Mucosa of descending colon (tissue), 3 donors: ENCODE measurements around the gene EIF4EBP3. TPM values are rescaled to one million over a fixed set of nuclear protein-coding genes. Genes with fewer than 3 reads are reported as not detected.
A peak's percentile ranks its signal among the peaks of the same experiment; 100 is the strongest.

Source experiments
- ATAC-seq: fragments of 200-7000 bp; cut with Tn5 transposase; one replicate; pipeline ENCODE4 v1.9.1; 2020; ENCODE audit warnings: mild to moderate bottlenecking, moderate library complexity
- DNase-seq, 3 donors: peaks; one replicate each; pipeline ENCODE4 v3.0.0-alpha.2; 2020
- H3K36me3 ChIP-seq: fragments of 200-600 bp; one replicate; pipeline ENCODE4 v1.8.0; 2021; ENCODE audit warnings: low read depth, mild to moderate bottlenecking
- H3K4me1 ChIP-seq: fragments of 200-600 bp; one replicate; pipeline ENCODE4 v1.8.0; 2021; ENCODE audit warnings: low read depth, mild to moderate bottlenecking
- H3K4me3 ChIP-seq: fragments of 200-600 bp; one replicate; pipeline ENCODE4 v1.8.0; 2021; ENCODE audit warnings: mild to moderate bottlenecking
- H3K9me3 ChIP-seq: fragments of 200-600 bp; one replicate; pipeline ENCODE4 v1.8.0; 2021; ENCODE audit warnings: mild to moderate bottlenecking
- intact Hi-C, 2 donors: fragments of 100-400 bp; cut with DNase I in 1 of 2; cut with micrococcal nuclease in 1 of 2; formaldehyde crosslinking; loops; one replicate each; pipeline versions ENCODE4 v1.11.0 to v1.11.1; 2022; cut with DNase I, micrococcal nuclease
- total RNA-seq, 3 donors: library from RNA; stranded (reverse); fragmentation: NEBNext Ultra II Directional in 2 of 3; extraction: Animal tissue kit (Norgen Biotek cat#: 25700) in 2 of 3; gene quantifications; one replicate each; pipeline versions ENCODE4 v1.2.1 to v1.2.4, GENCODE V29; 2021 to 2023
- TF ChIP-seq, protein P1 (sequence below): fragments of 200-600 bp; IDR thresholded peaks from one replicate; pipeline ENCODE4 v1.8.0; 2022; ENCODE audit warnings: antibody characterized with exemption, mild to moderate bottlenecking
- donor health status: DM: no; HTN: no; CAD: no; lungs with moderate emphysema.
- donor health status: DM: no; HTN: no; CAD: no.
- donor health status: DM: no; HTN: yes; CAD: no.

The EIF4EBP3 gene
- total RNA-seq, 3 donors from 2014 or later = 18.5 to 51.9 (median 23.1) TPM

DNA sequence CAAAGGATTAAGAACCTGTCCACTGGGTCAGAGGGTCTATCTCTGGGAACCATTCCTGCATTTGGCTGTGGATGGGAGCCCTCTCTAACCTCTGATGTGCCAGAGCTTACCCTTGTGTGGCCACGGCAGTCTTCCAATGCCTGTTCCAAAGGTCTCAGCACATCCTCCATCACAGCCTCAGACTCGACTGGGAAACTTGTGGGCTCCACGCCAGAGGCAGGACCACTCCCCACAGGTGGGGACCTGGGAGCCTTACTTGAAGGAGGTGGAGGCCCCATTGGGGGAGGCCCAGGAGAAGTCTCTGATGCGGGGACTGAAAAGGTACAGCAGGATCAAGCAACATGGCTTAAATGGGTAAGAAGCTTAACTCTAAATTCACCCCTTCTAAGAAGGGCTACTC, 4.4 kb downstream of the EIF4EBP3 start:
- TF ChIP-seq, protein P1, sequence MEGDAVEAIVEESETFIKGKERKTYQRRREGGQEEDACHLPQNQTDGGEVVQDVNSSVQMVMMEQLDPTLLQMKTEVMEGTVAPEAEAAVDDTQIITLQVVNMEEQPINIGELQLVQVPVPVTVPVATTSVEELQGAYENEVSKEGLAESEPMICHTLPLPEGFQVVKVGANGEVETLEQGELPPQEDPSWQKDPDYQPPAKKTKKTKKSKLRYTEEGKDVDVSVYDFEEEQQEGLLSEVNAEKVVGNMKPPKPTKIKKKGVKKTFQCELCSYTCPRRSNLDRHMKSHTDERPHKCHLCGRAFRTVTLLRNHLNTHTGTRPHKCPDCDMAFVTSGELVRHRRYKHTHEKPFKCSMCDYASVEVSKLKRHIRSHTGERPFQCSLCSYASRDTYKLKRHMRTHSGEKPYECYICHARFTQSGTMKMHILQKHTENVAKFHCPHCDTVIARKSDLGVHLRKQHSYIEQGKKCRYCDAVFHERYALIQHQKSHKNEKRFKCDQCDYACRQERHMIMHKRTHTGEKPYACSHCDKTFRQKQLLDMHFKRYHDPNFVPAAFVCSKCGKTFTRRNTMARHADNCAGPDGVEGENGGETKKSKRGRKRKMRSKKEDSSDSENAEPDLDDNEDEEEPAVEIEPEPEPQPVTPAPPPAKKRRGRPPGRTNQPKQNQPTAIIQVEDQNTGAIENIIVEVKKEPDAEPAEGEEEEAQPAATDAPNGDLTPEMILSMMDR = no peak
- Histone ChIP-seq H3K9me3 (no peaks in the 10 kb centered on the region), H3K4me3 (no peak overlapping the region), H3K4me1 (peaks cover 45% of the 10 kb centered on the region), H3K36me3 (no peaks in the 10 kb centered on the region)
- ATAC-seq (no peak), DNase-seq (no peak)
- intact Hi-C loops = no loop called here

DNA sequence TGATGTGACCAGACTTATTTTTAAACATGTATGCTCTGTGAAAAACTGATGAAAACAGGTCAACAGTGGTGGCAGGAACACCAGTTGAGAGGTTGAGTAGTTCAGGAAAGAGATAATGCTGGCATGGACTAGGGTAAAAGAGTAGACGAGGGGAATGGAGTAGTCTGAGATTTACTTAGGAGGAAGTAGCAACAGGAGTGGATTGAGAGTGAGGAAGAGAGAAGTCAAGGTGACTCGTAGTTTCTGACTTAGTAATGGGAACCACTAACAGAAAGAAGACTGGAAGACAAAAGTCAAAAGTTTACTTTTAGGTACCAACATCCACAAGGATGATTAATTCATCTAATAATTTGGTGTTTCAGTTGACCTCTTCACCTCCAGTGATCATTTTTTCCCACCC, 6.2 kb downstream of the EIF4EBP3 start:
- Histone ChIP-seq H3K36me3 (no peaks in the 10 kb centered on the region), H3K4me1 (peaks cover 36% of the 10 kb centered on the region), H3K4me3 (no peak overlapping the region), H3K9me3 (no peaks in the 10 kb centered on the region)
- ATAC-seq (no peak), DNase-seq (no peak)
- TF ChIP-seq, protein P1 = no peak
- intact Hi-C loops = no loop called here

DNA sequence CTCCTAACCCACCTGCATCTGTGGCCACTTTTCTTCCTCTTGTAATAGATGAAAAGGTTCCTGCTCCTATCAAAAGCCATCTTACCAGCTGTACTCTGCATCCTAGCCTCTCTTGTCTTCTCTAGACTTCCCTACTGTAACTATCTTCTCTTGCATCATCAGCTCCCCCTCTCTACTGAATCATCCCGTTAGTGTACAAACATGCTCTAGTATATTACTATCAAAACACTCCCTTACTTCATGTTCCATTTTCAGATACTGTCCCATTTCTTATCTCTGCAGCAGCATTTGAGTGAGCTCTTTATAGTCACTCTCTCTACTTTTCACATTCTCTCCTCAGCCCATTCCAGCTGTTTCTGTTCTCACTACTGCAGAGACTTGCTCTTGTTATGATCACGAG, 7.0 kb downstream of the EIF4EBP3 start:
- Histone ChIP-seq H3K4me3 (no peak overlapping the region), H3K36me3 (no peaks in the 10 kb centered on the region), H3K9me3 (no peaks in the 10 kb centered on the region), H3K4me1 (peaks cover 28% of the 10 kb centered on the region)
- DNase-seq (no peak), ATAC-seq (no peak)
- TF ChIP-seq, protein P1 = no peak
- intact Hi-C loops = no loop called here

GRCh38 chr5:140555747-140556312, 8.4 kb downstream of the EIF4EBP3 start:
- TF ChIP-seq, protein P1 = no peak
- no peak for DNase-seq
- peaks cover 22% of the 10 kb centered on the region for H3K4me1 ChIP-seq
- H3K4me3 ChIP-seq = no peak overlapping the region
- ATAC-seq = no peak
- intact Hi-C loops = no loop called here
- H3K36me3 ChIP-seq = no peaks in the 10 kb centered on the region
- no peaks in the 10 kb centered on the region for H3K9me3 ChIP-seq

GRCh38 chr5:140556438-140556837, 9.0 kb downstream of the EIF4EBP3 start:
- intact Hi-C loops = no loop called here
- peaks cover 22% of the 10 kb centered on the region for H3K4me1 ChIP-seq
- DNase-seq = no peak
- TF ChIP-seq, protein P1 = no peak
- no peak overlapping the region for H3K4me3 ChIP-seq
- peak; percentile 25 for ATAC-seq
- H3K36me3 ChIP-seq = no peaks in the 10 kb centered on the region
- H3K9me3 ChIP-seq = no peaks in the 10 kb centered on the region
